HG02870 (cell line): Measurements from ENCODE around the gene FAU.
"Not testable (repeated sequence)": the region's sequence is repeated elsewhere in the genome, so short reads cannot be mapped to it uniquely, and the experiment has no call there.

Experiments used
- ATAC-seq: cut with Tn5 transposase; IDR thresholded peaks from one replicate; pipeline ENCODE4 v1.9.1; 2021; ENCODE audit warnings: mild to moderate bottlenecking, moderate library complexity; ENCODE audit not compliant: unreplicated experiment

The FAU gene

DNA sequence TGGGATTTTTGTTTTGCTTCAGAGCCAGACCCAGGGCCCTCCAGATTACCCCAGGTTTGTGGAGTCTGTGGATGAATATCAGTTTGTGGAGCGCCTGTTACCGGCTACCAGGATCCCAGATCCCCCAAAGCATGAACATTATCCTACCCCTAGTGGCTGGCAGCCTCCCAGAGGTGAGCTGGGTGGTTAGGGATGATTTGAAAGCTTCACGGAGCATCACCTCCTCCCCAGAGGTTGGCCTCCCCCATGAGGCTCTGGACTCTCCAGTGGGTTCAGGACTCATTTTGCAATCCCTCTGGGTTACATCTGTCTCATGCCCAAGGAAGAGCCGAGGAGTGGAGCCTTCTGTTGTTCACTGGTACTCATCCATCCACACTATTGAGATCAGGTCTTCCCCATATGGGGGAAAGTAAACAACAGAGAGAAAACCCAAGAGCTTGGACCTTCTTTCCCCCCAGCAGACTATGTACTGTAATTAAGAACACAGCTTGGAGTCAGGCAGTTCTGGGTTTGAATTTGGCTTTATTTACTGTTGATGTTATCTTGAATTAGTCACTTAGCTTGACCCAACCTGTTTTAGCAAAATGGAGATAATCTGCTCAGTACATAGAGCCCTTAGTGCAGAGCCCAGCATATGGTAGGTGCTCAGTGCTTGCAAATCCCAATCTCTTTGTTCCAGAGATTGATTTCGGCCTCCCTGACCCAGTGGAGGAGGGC is 2.7 kb upstream of the FAU start:
- ATAC-seq: no peak

DNA sequence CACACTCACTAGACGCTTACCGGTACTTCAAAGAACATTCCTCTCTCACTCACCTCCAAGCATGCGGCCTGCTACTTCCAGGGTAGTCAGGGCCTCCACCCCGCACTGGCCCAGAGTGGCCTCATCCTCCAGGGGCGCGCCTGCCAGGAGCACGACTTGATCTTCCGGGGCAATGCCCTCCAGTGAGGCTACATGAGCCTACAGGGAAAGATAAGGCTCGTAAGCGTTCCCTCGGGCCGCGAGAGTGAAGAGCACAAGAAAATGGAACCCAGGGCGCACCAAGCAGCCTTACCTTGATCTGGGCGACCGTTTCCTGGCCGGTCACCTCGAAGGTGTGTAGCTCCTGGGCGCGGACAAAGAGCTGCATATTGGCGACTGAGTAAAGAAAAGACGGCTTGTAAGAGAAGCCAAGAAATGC is 478 bp downstream of the FAU start:
- ATAC-seq: no peak

DNA sequence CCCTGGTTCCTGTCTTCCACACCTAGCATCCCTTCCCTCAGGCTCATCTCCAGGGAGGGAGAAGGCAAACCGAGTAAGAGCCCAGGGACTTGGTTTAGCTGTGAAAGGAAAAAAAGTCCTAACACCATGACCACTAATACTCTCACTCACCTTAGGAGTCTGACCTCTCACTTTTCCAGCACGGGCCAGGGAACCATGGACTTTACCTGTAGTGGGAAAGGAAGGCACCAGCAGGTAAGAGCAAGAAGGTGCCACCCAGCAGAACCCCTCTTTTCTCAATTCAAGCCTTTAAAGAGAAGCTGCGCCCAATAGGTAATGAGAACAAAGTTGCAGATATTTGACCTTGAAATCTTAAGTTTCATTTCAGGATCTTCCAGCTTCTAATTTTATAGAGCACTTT is 1.1 kb downstream of the FAU start:
- ATAC-seq: no peak

DNA sequence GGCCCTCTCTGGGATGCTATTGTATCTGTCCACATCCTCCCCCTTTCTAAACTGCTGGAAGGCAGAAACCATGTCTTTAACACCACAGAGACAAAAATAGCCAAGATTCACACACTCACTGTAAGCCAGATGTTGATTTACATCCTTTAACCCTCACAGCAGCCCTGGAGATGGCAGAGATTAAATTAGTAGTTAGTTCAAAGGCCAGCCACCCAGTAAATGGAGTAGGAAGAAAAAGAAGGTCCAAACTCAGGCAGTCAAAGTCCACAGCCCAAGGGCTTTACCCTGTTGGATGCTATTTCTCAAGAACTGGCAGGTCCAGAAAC is 2.3 kb downstream of the FAU start:
- ATAC-seq: no peak

DNA sequence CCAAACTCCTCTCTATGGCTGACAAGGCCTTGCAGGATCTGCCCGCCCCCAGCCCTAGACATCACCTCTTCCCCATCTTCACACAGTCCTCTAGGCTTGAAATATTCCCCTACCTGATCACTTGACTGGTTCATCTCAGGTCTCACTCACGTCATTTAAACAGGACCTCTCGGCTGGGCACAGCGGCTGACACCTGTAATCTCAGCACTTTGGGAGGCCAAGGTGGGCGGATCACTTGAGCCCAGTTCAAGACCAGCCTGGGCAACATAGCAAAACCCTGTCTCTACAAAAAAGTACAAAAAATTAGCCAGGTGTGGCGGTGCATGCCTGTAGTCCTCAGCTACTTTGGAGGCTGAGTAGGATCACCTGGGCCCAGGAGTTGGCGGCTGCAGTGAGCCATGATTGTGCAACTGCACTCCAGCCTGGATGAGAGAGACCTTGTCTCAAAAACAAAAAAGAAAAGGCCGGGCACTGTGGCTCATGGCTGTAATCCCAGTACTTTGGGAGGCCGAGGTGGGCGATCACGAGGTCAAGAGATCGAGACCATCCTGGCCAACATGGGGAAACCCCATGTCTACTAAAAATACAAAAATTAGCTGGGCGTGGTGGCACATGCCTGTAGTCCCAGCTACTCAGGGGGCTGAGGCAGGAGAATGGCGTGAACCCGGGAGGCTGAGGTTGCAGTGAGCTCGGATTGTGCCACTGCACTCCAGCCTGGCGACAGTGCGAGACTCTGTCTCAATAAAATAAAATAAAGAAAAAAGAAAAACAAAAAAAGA is 2.9 kb downstream of the FAU start:
- ATAC-seq: not testable (repeated sequence)

DNA sequence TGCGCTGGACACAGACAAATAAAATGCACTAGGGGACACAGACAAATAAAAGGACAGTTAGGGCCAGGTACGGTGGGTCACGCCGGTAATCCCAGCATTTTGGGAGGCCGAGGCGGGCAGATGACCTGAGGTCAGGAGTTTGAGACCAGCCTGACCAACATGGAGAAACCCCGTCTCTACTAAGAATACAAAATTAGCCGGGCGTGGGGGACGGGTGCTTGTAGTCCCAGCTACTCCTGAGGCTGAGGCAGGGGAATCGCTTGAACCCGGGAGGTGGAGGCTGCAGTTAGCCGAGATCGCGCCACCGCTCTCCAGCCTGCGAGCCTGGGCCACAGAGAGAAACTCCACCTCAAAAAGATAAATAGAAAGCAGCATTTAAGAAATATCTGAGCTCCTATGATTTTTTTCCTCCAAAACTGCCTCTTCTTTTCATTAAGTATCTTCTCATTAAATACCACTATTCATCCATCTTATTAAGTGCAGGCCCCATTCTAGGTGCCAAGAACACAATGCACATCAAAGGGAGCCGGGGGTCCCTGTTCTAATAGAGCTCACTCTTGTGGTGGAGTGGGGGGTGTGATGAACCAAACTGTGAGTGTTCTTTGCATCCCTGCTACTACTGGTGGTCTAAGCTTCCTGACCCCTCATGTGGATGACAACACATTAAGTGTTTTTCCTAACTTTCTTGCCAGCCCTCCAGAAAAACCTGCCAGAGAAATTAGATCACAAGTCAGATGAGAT is 3.7 kb downstream of the FAU start:
- ATAC-seq: no peak

DNA sequence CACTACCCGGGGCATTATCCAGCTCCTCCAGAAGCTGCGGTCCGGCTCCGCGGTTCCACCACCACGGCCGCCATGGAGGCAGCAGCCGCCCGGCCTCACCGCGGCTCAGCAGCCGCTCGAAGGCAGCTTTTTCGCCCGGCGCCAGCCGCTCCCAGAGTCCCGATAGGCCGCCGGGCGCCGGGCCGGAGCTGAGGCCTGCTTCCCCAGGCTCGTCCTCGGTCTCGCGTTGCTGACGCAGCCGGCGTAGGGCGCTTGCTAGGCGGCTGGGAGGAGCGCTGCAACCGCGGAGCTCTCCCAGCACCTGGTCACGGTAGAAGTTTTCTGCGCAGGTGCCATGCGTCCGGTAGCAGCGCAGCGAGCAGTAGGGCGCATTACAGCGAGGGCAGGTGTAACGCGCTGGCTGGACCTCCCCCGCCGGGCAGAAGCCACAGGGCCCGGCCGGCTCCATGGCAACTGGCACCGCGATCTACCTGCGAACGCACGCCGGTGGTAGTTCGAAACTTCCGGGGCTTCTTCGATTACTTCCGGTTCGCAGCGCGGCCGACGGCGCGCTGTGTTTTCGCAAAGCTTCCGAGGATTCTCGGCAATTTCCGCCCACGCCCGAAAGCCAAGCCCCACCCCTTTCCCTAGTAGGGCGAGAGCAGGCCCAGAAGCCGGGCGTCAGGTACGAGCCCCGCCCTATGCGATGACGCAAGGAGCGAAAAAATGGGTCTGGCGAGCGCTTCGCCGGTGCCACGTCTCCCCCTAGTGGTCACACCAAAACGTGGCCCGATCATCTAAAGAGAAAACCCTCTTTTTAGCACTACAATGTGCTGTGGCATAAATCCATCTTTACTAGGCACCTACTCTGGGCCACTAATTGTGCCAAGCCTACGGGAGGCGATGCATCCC is 4.5 kb downstream of the FAU start, which contains the start of gene ZNHIT2:
Gene ZNHIT2, minus strand, starts transcription at position 496 of the 891 bp plus-strand sequence. Its CDS starts 48 bp downstream, at position 448.
- ATAC-seq: peak; percentile 52

DNA sequence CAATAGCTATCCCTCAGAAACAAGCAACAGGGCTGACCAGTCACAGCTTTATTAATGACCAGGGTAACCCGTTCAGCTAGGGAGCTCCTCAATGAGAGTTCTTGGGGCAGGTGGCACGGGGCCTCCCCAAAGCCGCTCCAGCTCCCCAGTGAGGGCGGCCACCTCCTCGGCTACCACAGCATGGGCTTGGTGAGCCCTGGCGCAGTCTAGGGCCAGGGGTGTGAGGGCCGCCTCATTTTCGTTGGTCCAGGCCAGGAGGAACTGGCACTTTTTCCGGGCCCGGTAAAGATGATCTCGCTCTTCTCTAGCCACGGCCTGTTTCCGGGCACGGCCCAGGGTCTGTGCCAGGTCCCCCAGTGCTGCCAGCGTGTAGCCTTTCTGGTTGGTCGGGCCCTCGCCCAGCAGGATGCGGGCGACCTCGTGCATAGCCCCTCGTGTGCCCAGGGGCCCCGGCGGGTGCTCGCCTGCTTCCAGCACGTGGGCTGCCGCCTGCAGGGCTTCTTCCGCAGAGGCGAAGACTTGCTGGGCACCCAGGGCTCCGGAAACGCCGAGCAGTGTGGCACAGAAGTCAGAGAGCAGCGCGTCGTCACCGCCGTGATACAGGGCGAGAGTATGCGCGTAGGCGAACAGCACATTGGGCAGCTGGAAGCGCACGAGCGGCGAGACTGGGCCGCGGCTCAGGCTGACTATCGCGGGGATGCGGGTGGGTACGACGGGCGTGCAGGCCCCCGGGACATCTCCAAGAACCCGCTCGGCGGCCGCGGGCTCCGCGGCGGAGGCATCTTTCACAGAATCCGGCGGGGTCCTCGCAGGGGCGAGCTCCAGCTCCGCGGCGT is 5.3 kb downstream of the FAU start:
- no peak for ATAC-seq

DNA sequence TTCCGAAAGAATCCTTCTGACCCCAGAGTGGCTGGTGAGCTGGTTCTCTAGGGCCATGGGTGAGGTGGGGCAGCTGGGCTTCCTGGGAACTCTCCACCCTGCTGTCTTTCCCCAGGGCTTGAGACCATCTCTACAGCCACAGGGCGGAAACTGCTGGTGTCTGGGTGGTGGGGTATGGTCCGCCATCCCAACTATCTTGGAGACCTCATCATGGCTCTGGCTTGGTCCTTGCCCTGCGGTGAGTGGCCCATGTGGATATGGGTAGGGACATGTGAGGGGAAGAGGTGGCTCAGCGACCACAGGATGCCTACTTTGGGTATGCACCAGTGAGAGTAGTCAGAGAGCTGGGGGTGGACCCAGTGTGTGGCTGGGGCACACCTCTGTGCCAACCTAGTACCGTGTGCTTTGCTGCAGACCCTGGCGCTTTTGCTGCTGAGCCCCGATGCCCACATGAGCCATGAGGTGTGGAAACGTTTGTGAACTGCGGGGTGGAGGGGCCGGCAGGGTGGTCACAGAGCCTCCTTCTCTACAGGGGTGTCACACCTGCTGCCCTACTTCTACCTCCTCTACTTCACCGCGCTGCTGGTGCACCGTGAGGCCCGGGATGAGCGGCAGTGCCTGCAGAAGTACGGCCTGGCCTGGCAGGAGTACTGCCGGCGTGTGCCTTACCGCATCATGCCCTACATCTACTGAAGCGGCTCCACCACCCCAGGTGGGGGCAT is 6.4 kb downstream of the FAU start:
- no peak for ATAC-seq

DNA sequence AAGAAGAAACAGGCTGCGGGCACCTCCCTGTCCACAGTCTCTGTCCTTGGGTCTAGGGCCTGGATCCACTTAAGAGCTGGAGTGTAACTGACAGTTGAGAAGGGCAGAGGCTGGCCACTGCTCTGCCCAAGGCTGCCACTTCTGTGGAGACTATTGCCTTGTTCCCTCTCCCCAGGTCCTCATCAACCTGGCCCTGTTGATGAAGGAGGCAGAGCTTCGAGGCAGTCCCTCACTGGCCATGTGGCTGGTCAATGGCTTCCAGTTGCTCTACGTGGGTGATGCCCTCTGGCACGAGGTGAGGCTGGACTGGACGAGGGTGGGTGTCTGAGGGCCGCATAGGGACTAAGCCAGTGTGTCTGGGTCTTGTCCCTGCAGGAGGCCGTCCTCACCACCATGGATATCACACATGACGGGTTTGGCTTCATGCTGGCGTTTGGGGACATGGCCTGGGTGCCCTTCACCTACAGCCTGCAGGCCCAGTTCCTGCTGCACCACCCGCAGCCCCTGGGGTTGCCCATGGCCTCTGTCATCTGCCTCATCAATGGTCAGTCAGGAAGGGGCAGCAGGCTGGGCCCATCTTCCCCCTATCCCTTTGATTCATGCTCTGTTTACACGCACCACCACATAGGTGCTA is 7.3 kb downstream of the FAU start:
- no peak for ATAC-seq

DNA sequence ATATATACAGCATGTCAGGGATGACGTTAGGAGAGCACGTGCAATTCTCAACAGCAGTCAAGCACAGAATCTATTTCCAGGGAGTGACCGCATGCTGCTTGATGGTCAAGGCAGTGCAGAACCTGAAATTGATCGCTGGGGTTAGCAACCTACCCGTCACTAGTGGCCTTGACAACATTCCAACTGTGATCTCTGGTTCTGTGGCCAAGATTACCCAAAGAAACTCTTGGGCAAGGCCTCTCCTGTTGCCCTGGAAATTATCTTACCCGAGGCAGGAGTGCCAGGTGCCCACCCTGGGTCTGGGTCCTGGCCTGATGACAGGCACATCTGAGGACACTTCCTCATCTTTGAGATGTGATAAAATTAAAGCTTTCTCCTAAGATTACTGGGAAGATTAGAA is 8.1 kb downstream of the FAU start:
- no peak for ATAC-seq

DNA sequence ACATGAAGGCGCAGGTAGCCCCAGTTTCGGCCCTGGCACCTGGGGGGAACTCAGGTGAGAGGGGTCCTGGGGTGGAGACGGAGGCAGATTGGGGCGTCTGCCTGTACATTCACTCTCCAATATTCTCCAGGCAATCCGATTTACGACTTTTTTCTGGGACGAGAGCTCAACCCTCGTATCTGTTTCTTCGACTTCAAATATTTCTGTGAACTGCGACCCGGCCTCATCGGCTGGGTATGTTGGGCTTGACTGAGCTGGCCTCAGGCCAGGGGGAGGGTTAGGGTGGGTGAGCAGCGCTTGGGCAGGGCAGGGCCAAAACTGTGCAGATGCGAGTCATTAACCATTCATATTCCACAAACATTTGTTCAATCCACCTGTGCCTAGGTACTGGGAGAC is 8.6 kb downstream of the FAU start:
- no peak for ATAC-seq

DNA sequence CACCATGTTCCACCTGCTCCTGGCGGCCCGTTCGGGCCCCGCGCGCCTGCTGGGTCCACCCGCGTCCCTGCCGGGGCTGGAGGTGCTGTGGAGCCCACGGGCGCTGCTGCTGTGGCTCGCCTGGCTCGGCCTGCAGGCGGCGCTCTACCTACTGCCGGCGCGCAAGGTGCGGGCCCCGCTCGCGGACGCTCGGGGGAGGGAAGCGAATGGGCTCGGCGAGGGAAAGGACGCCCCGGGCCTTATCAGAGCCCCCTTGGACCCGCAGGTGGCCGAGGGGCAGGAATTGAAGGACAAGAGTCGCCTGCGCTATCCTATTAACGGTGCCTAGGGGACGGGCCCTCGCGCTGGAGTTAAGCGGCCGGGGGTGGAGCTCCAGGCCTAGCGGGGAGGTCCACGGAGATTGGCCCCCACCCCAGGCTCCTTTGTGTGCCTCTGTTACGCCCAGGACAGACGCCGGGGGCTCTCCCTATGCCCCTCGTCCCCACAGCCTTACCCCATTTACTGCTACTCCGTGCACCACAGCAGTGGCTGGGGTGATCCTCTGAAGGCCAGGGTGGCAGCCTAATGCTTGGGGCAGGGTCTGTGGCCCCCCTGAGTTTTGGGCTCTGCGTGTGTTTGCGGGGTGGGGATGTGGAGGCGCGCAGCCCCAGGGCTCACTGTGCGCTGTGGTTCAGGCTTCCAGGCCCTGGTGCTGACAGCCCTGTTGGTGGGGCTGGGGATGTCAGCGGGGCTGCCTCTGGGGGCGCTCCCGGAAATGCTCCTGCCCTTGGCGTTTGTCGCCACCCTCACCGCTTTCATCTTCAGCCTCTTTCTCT is 9.2 kb downstream of the FAU start:
- peak; percentile 32 for ATAC-seq

DNA sequence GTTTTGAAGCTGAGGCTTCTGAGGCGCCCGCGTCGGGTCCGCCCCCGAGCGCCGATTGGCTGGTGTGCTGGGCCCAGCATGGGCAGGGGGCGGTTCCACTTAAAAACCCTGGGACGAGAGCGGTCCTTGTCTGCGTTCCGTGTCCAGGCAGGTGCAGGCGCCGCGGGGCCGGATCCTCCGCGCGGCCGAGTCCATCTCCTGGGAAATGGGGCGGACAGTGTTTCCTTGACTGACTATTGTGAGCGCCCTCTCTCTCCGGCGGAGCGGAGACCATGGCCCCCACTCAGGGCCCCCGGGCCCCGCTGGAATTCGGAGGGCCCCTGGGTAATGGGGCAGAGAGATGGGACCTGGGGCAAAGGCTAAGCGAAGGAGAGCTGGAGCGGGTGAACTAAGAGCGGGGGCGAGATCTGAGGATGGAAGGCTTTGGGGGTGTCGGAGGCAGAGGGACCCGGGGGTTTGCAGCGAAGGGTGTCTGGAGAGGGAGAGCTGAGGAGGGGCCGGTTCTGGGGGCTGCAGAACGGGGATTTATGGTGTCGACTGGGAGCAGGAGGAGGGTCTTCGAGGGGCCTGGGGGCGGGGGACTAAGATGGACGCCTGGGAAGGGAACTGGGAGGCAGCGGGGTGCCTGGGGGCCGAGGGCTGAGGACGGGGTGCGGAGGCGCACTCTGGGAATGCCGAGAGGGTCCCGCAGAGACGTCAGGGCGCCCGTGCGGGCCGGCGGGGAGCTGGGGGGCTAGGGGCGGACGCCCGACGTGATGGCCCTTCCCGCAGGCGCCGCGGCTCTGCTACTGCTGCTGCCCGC is 10.0 kb downstream of the FAU start, which contains the start of gene TM7SF2:
Gene TM7SF2, plus strand, starts transcription at position 129 of the 802 bp plus-strand sequence. Its CDS starts 144 bp downstream, at position 273.
- peak; percentile 53 for ATAC-seq

DNA sequence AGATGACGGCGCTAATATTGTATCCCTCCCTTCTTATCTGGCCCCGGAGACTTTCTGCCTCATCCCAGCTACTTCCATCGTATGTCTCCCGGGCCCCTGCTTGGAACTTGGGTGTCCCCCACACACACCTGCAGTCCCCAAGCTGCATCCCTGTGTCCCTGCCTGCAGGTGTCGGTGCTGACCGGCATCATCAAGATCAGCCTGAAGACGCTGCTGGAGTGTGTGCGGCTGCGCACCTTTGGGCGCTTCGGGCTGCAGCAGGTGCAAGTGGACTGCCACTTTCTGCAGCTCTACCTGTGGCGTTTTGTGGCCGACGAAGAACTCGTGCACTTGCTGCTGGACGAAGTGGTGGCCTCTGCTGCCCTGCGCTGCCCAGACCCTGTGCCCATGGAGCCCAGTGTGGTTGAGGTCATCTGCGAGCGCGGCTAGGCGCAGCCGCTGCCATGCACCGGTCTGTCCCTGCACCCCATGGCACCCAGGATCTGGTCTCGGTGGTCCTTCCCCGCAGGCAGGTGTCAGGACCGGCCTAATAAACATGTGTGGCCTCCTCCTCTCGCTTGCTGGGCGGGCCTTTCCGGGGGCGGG is 10.7 kb downstream of the FAU start:
- no peak for ATAC-seq

DNA sequence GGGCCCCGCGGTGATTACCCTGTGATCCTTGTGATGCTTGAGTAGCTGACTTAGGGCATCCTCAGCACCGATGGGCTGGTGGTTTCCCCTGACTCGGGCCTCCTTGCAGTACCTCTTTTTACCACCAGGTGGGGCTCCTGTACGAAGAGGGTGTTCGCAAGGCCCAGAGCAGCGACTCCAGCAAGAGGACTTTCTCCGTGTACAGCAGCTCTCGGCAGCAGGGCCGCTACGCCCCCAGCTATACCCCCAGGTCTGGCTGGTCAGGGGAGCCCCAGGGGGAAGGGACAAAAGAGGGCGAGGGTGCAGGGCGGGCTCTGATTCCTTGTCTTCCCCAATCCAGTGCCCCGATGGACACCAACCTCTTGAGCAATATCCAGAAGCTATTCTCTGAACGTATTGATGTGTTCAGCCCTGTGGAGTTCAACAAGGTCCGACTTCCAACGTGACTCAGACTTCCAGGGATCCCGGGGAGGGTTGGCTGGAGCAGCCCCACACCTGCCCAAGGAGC is 11.5 kb downstream of the FAU start:
- ATAC-seq: no peak
